Ecto neural progenitor cell (in vitro differentiated cells): ENCODE data around the gene RBM19.

Source experiments
- DNase-seq: peaks from one replicate; pipeline ENCODE4 v3.0.0-alpha.2; 2018; ENCODE audit warnings: low spot score

The RBM19 gene

DNA sequence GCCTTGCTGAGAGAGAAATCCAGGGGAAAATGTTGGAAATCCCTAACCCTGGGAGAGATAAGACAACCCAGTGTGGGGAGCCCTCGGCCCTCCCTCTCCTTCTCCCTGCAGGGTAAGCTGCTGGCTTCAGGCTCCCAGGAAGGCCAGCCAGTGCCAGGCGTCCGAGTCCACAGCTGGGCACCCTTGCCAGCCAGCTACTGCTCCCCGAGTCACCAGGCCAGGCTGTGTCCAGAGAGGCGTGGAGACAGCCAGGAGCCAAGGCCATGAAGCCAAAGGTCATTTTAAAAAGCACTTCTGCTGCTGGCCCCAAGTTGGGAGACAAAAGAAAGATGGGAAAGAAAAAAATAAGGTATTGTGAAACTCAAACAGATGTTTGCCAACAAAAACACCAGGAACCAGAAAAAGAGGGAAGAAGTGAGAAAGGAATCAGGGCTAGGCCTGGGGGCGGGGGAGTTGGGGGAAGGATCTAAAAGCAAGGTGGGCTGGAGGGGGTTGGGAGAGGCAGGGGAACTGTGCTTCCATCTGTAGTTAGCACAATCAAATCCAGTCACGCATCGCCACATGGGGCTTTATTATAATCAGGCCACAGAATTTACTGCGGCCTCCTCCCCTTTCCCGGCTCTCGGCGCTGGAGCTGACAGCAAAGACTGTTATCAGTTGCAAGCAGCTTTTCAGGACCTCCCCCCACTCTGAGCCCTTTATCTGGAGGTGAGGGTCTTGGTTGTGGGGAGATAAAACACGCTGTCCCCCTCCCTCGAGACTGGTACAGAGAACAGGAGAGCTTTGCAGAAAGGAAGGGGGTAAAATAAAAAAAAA, 33.5 kb downstream of the RBM19 start:
- peak; percentile 80 for DNase-seq

DNA sequence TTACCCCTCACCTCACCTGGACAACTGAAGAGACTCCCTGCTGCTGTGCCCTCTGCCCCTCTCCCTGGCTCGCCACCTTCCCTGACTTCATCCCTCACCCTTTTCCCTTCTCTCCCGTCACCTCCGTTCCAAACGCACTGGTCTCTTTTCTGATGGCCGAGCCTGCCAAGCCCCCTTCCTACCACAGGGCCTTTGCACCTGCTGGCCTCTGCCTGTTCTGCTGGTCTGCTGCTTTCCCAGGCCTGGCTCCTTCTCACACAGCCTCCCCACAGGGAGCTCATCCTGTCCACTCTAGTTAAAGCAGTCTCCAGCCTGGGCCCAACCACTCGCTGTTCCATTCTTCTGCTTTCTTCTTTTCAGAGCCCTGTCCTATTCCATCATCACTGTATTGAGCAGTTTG, 34.6 kb downstream of the RBM19 start:
- no peak for DNase-seq

DNA sequence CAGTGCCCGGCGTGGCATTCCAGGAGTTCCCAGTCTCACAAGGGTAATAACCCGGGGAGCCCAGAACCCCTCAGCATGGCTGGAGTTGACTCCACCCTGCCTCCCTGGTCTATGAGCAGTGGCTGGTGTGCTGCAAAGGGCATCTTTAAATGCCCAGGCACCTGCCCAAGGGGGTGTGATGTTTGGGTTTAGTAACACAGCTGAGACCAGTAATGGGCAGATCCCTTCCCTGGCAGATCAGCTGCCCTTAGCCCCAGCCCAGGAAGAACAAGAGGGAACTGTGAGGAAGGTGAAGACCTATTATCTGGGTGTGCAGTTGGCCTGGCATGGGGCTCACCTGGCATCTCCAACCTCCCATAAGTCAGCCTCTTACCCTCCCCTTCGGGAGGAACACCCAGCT, 35.9 kb downstream of the RBM19 start:
- DNase-seq, result no peak

DNA sequence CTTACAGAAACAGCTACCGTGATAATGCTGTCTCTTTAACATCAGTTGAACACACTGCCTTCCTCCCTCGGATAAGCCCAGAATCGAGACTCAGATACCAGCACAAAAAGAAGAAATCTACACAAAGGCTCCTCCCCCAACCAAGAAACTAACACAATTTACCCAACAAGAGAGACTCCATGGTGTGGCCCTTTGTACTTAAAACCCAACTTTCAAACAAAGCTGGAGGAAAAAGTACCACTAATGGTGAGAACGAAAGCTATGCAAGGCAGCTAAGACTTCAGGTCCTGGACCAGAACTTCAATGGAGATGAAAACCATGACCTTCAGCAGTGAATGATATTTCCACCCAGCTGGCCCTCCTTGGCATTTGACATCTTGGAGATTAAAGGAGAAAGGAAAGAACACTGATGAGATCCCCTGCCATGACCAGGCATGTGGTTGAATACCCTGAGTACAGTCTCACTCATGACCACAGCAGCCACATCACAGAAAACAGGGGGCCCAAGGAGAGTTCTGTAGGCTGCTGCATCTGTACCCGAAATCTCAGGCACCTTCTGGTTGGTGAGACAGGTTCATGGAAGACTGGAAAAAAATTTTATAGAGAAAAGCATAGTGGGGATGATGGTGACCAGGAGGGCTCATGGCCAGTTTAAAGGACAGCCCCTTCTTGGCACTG, 36.7 kb downstream of the RBM19 start:
- DNase-seq, result no peak

DNA sequence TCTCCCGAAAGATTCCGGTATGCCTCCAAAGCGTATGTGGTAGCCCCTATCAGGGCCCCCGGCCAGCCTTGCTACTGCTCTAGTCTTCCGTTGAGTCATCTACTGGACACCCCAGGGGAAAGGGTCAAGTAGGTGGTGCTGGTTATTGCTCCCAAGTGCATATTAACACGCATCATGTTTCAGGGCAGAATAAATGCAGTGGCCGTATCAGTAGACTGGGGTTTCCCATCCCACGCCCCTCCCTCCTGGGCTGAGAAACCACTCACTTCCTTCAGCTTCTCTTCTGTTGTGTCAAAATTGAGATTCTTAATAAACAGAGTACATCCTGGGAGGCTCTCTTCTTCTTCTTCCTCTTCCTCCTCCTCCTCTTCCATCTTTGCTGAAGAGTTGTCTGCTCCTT, 39.3 kb downstream of the RBM19 start:
- no peak for DNase-seq

DNA sequence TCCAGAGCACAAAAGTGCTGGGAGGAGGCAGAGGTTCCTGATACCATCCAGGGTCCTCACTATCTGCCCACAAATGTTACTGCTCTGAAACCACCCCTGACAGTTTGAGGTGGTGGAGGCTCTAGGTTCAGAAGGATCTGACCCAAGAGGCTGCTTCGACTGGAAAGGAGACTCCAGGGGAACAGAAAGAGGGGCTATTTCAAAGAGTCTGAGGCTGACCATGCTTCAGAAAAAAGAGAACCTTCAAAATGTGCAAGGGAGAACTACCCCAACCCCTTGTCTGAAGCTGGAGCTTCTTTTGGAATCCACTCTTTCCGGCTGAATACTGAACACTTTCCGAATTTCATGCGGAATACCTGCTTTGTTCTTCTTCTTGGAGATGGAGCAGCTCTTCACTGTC, 41.8 kb downstream of the RBM19 start:
- DNase-seq, result no peak

DNA sequence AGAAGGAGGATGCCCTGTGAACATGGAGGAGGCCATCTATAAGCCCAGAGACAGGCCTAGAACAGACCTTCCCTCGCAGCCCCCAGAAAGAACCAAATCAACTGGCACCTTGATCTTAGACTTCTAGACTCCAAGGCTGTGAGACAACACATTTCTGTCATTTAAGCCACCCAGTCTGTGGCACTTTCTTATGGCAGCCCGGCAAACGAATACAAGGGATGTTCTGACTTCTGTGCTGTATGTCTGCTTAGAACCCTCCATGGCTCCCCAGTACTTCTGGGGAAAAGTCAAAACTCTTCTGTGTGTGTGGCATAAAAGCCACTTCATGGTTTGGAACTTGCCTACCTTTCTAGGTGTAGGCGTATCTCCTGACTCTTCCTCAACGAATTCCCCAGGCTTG, 42.9 kb downstream of the RBM19 start:
- DNase-seq, result no peak

DNA sequence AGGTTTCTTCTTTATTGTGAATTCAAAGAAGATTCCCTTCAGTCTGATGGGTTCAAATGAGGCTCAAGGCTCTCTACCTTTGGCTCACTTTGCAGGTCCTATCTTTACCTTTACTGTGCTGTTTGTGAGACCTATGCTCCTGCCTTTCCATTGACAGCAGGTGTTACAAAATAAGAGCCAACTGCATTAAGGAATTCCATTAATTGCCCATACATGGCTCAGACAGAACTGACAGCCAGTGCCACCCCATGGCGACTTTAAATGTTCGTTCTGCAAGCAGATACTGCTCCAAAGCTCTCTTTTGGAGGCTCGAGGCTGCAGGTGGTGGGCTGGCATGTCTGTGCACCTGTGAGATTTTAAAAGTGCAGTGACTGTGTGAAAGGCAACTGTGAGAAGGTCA, 44.7 kb downstream of the RBM19 start:
- no peak for DNase-seq

DNA sequence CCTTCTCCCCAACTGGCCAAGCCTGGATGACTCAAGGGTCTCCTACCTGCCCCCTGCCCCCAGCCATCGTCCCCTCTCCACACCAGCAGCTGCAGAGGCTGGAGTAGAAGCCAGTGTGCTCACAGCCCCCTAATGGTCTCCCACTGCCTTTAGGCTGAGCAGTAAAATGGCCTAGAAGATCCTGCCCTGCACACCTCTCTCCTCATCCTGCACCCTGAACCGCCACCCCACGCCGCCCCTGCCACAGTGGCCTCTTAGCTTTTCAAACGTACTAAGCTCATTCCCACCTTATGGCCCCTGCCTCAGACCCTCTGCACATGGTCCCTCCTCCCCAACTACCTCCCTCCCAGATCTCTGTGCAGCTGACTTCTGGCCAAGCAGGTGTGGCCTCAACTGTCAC, 46.3 kb downstream of the RBM19 start:
- DNase-seq, result no peak

DNA sequence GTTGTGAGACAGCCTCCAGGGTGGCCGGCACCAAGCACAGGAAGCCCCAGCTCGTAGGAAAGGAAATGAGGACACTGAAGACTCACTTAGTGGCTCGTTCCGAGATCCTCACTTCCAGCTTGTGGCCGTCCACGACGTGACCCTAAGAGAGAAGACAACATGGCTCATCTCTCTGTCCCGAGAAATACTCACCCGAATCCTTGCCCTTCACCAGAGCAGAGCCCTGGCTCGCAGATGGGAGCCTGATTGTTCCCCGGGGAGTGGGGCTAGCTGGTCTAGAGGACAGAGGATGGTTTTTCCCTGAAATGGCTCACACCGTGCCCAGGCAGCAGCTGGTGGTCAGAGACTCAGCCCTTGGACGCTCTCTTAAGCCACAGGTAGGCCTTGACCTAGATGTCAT, 47.8 kb downstream of the RBM19 start:
- DNase-seq, result no peak

DNA sequence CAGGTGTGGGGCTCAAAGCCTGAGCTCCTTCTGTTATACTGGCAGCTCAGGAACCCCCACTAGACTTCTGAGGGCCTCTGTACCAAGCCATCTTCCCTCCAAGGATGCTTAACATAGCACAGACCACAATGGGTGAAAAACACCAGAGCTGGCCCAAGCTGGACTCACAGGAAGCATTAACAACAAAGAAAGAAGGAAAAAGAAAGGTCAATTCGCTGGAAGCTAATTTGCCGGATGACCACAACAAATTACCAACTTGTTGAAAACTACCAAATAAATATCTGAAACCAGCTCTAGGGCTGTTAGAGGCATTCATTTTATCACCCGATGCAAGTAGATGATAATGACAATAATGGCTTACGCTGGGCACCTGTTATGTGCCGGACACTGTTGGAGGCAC, 48.7 kb downstream of the RBM19 start:
- DNase-seq, result no peak

DNA sequence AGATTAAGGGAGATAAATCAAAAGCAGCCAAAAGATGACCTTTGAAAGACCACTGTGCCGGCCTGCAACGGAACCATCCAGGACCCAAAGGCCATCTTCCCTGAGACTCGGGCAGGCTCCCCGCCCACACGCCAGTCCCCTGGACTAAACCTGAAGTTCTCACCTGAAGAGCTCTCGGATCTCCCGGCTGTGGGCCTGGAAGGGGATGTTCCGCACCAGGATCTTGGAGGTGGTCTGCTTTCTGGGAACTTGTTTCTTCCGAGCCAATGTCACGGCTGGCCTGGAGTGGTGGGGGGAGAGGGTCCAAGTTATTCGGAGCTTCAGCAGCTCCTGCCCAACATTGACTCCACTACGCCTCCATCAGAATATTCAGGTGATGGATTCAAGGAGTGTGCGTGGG, 51.3 kb downstream of the RBM19 start:
- no peak for DNase-seq

DNA sequence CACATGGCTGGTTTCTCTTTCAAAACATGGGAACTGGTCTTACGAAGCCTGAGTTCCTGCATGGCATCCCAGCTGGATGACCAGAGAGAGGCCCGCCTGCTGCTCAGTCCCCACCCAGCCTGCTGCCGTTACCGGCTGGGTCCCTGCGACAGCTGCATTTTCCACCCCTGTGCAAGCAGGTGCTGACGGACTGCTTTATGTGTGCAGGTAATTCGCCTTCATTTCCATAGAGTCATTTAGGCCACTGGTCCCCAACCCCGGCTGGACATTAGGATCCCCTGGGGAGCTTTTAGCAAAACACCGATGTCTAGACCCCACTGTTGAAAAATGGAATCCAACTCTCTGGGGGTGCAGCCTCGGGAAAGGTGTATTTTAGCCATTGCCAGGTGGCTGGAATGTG, 51.9 kb downstream of the RBM19 start:
- no peak for DNase-seq

DNA sequence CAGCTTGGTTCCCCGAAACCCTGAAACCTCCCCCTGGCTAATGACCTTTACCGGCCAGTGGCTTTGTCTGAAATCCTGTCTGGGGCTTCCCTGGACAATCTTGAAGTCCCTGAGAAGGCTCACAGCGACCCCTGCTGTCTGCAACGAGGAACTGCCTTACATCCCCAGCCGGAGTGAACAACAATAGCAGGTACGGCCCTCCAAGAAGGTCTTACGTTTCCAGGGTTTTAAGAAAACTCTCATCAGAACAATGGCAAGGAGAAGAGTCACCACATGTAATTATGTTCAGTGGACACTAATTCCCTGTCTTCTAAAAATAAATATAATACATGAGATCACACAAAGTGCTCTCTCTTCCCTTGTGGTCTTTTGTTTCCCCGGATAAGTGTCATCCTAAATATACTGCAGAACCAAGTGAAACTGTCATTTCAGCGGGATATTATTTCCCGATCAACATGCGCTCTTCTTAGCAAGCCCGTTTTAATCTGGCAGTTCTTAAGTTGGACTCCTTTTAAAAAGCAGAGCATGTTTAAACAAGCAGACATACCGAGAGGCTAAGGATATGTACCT, 53.3 kb downstream of the RBM19 start:
- DNase-seq, result peak; percentile 94

DNA sequence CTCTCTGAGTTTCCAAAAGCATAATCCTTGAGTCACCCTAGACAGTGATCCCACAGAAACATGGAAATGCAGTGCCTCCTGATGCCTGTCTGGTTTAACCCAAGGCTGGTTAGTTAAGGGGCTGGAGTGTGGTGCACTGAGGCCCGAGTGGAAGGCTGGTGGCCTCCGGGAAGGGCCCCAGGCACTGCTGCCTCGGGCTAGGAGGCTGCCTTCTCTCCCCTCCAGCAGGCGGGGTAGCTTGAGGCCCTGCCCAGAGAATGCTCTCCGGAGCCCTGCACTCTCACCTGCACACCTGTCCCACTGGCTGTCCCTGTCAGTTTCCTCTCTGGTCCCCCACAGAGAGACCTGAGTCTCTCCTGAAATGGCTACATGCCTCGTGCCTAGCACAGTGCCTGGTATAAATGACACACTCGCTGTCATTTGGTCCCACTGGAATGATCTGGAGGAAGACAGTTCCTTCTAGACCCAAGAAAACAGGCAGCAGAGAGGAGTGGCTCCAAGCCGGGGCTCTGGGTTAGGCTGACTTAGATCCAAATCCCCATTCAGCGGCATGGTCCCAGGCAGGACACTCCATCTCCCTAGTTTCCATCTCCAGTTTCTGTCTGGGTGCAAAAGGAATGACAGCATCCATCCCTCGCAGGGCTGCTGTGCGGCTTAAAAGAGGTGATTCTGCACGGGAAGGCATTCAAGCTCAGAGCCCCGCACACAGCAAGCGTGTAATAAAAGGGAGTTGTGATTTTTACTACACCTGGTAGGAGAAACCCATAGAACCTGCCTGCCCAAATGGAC, 54.0 kb downstream of the RBM19 start:
- DNase-seq, result no peak

DNA sequence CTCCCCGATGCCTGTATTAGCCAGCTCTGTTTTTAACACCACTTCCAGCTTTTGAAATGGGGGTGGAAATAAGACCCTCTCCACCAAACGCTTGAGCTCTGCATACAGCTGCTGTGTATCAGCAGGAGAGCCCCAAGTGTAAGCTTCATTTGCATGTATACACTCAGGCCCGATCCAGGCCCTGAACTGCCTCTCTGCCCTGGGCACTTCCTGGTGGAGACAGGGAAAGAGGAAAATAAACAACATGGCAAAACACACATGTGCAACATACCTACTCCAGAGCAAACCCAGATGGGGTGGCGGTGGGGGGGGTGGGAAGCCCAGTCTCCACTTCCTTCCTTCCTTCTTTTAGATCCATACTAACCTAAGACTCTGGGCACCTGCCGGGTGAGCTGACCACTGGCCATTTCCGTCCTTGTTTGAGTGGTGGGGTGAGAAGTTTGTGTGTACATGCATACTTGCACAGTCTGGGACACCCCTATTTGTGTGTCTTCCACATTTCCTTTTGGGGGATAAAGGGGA, 55.3 kb downstream of the RBM19 start:
- no peak for DNase-seq

DNA sequence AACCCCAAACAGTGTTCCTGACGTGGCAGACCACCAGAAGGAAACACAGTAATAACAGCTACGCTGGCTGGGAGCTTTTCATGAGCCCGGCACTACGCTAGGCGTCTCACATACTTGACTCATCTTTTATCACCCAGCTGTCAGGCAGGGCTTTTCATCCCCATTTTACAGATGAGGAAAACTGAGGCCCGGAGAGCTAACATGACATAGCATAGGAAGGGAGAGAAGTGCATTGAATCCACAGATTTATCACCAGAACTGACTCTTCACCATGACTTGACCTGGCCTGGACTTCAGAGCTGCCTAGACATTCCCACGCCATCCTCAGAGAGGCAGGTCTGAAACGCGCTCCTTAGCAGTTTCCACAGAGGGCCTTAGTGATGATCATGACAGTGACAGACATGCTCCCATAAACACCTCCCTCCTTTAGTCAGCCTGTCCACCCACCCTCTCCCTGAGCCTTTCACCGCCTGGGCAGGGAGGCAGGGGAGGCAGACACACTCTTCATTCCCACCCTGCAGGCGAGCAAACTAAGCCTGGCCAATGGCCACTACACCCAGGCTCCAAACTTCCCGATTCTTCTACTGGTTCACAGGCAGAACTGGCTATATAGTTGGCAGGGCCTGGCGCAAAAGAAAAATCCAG, 56.2 kb downstream of the RBM19 start:
- DNase-seq, result no peak

DNA sequence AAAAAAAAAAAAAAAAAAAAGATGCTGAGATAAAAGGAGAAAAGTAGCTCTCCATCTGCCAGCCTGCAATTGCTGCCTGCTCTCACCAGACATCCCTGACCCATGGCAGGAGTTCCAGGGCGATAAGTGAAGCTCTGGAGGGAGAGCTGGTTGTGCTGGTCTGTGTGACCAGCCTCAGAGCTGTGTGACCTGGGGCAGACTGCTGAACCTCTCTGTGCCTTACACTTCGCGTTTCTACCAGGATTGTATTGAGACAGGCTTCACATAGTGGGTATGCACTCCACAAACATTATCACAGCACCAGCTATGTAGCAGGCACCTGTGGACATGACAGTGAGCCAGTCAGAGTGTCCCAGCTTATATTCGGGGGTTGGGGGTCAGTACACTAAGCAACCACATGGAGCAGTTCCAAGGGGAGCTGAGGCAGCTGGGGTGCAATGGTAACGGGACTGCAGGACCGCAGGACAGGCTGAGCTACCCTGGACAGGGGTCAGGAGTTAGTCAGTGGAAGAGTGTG, 57.5 kb downstream of the RBM19 start:
- no peak for DNase-seq

DNA sequence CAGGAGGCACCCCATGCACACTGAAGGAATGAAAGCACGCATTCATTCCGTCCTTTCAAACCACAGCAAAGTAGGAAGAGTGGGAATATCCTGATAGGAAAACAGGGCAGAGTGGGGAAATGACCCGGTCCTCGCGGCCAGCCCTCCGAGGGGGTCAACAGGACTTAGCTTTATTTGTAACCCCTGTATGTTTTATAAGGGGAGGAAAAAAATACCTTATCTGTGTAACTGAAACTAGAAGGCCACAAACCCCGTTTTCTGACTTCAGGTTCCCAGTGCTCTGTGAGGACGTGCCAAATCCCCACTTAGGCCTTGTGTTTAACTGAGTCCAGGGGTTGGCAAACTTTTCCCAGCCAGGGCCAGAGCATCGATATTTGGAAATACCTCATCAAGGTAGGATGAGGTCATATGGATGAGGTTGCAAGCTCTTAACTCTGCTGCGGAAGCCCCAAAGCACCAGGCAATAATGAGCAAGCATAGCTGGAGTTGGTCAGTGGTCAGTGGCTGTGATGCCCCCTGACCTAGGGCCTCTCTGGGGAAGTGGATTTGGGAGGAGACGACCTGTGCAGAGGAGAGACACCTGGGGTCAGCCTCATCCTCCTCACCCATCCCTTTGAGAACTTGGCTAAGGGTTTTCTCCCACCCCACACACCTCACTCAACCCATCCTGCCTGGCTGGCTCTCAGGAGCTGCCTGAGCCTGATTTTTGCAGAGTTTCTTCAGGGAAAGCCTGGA, 58.5 kb downstream of the RBM19 start:
- DNase-seq, result no peak

DNA sequence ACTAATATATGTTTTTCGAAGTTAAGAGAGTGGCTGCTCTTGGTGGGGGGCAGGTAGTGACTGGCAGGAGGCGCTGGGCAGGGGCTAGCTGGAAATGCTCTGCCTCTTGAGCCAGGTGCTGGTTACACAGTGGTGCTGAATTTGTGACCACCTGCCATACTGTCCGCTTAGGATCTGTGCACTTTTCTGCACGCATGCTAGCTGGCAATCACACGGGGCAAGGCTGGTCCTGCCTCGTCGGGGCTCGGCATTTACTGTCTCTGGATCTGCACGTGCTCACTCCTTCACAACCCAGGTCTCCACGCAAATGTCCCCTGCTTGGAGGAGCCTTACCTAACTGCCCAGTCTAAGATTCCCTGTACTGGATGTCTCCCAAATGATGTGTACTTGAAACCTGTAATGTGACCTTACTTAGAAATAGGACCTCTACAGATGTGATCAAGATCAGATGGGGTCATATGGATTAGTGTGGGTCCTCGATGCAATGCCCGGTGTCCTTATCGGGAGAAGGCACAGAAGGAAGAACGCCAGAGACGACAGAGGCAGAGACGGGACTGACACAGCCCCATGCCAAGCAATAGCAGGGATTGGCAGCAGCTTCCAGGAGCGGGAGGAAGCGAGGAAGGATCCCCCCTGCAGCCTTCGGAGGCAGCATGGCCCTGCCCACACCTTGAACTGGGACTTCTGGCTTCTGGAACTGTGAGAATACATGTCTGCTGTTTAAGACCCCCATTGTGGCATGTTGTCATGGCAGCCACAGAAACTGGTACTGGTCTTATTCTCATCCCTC, 59.5 kb downstream of the RBM19 start:
- no peak for DNase-seq
